ENCODE measurements around the gene LBHD1.
"Not testable (repeated sequence)": the region's sequence is repeated elsewhere in the genome, so short reads cannot be mapped to it uniquely, and the experiment has no call there.

Gene LBHD1

DNA sequence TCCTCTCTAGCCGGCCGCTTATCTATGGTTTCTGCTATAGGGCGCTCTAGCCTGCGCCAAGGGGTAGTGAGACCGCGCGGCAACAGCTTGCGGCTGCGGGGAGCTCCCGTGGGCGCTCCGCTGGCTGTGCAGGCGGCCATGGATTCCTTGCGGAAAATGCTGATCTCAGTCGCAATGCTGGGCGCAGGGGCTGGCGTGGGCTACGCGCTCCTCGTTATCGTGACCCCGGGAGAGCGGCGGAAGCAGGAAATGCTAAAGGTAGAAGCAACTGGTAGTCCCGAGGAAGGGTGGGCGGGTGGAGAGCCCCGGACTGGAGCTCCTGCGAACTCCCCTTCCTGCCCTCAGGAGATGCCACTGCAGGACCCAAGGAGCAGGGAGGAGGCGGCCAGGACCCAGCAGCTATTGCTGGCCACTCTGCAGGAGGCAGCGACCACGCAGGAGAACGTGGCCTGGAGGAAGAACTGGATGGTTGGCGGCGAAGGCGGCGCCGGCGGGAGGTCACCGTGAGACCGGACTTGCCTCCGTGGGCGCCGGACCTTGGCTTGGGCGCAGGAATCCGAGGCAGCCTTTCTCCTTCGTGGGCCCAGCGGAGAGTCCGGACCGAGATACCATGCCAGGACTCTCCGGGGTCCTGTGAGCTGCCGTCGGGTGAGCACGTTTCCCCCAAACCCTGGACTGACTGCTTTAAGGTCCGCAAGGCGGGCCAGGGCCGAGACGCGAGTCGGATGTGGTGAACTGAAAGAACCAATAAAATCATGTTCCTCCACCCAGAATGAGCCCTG lies at the start of gene LBHD1, which contains the start of gene UQCC3:
LBHD1 (minus strand) TSS at position 660 of the 782 bp plus-strand sequence. CDS start 2,236 bp downstream, outside the sequence.
UQCC3 (plus strand) TSS at position 66 of the 782 bp plus-strand sequence; CDS start at position 139, 73 bp downstream.
- peak; percentile 49 to 58 for DNase-seq (ENCODE audit: low read depth in 2 of 2)

DNA sequence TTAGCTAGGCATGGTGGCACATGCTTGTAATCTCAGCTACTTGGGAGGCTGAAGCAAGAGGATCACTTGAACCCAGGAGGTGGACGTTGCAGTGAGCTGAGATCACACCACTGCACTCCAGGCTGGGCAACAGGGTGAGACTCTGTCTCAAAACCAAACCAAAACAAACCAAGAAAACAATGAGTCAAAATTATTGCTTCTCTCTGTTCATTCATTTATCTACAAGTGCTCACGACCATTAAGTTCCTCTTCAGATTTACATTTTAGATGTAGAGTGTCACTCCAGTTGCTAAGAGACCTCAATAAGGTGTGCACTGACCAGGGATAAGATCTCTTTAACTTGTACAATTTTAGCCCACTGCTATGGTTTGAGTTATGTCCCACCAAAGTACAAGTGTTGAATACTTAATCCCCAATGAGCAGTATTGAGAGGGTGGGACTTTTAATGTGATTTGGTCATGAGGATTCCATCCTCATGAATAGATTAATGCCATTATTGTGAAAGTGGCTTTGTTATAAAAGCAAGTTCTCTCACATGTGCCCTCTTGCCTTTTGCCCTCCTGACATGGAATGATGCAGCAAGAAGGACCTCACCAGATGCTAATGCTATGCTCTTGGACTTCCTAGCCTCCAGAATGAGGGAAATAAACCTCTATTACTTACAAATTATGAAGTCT lies 47.4 kb upstream of the LBHD1 start:
- no peak for DNase-seq (ENCODE audit: low read depth in 2 of 2)

DNA sequence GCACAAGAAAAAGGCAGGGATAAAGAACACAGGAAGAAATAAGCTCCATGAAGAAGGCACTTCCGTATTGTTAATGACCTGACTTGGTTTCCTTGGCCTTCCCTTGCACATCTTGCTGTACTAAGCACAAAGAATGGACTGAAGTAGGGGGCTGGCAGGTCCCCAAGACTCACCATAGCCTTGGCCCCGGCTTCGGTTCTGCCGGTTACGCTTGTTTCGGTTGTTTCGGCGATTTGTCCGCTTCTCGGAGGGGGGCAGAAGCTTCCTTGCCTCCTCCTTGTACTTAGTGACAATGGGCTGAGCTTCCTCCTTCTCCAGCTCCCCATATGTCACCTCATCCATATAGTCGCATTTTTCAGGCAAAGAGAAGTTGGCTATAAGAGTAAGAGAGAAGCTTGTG lies 44.7 kb upstream of the LBHD1 start:
- DNase-seq (ENCODE audit: low read depth in 2 of 2): no peak

DNA sequence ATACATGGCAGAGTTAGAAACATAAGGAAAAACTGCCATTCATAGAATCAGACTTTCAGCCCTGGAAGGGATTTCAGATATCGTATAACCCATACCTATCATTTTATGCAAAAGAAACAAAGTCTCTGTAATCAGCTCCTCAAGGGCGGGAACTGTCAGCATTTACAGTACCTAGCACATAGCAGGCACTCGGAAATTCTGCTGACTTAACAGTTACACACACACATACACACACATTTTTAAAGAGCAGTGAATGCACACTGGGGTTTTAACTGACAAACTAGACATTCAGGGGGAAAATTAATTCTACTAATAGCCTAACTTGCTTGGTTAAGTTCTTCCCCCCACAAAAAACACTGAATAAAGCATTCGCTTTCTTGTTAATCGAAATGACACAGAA lies 44.1 kb upstream of the LBHD1 start:
- DNase-seq (ENCODE audit: low read depth in 2 of 2): no peak

DNA sequence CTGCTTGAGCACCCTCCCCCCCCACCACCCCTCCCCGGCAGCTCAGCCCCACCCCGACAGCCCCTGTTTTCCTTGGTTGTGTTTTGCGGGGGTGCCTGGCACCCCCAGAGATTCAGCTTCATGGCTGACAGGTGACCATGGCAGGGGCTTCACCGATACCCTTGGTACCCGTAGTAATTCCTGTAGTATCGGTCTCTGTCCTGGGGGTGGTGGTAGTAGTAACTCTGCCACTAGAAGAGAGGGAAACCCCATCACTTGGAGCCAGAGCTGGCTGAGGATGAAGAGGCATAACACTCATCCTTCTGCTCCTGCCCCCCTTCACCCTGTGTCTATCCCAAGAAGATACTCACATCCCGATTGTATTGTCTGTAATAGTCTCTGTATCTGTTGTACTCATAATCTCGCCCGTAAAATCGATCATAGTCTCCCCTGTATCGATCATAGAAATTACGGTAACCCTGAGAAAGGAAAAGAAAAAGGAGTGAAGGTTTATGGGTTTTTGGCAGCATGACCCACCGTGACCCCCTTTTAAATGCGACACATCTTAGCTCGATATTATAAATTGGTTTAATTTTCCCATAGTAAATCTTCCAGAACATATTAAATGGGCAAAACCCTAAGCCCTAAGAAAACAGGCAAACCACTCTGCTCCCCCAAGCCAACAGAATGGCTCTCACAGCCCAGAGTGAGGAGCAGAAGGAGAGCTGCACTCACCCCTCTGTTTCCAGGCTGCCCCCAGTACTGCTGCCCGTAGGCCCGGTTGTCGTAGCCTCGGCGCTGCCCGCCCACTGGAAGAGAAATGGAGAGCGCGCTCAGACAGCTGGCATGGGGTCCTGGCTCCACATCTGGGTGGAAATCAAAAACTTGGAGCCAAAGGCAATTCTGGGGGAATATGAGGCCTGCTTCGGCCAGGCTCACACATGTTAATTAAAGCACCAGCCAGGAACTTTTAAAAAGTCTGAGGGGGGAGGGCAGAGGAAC lies 43.4 kb upstream of the LBHD1 start:
- DNase-seq (ENCODE audit: low read depth in 2 of 2): no peak

DNA sequence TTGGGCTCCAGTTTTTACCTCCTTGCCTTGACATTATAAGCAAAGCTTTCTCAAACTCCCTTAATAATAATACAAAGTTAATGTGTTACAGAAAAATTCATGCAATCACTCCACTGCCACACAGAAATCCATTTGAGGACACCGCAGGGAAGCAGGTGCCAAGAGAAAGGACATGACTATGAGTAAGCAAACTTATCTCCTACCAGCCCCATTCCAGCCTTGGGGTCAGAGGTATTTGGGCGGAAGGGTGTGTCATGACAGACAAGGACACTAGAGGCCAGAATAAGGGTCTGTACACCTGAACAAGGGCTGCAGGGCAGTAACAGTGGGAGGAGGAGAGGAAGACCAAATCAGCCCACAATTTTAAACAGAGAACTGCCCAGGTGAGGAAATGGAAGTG lies 41.3 kb upstream of the LBHD1 start:
- DNase-seq (ENCODE audit: low read depth in 2 of 2): no peak

DNA sequence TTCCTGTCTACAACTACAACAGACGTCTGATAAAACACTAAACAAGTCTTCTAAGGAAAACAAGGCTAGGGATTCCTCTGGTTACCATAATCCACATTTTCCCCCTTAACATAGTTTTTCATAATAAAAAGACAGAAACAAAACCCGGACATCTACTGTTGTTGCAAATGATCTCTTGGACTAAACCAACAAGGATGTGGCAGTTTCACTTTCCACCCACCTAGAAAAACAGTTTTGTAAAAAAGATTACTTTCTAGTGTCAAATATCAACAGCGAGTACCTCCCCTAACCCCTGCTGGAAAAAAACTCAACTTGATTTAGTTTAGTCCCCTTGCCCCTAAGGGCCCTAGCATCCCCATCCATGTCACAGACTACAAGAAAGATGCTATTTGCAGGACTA lies 40.8 kb upstream of the LBHD1 start:
- no peak for DNase-seq (ENCODE audit: low read depth in 2 of 2)

DNA sequence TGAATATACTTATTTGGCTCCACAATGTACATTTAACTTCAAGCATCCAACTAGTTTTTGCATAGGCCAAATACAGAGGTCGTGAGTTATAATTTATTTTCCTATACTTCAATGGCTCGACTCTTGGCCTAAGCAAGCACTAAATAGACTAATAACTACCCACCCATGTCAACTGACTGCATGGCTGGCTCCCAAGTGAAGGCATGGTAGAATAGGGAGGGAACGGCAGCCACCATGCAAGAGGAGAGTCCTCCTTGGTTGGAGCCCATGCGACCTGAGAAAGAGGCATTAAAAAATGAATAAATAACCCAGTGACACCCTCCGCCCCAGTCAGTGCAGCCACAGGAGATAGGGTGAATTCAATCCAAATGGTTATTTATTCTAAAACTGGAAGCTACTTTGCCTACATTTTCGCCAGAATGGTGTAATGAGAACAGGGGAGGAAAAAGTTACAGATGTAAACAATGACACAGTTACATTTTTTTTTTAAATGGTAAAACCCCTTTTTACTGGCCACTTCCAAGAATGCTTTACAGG lies 40.3 kb upstream of the LBHD1 start:
- DNase-seq (ENCODE audit: low read depth in 2 of 2): no peak

DNA sequence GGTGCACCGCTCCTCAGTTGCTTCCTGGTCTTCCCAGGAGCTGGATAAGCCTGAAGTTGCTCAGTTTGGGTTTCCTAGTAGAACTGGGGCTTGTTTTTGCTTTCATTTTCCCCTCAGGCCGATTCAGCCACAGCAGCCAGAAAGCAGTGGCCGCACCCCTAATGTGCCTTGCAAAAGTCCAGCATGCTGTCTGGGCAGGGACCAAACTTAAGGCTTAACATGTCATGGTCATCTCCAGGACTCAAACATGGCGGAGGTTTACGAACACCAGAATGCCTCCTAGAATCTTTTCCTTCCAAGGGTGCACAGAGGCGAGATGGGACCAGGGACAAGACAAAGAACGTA lies 37.9 kb upstream of the LBHD1 start:
- DNase-seq (ENCODE audit: low read depth in 2 of 2): no peak

DNA sequence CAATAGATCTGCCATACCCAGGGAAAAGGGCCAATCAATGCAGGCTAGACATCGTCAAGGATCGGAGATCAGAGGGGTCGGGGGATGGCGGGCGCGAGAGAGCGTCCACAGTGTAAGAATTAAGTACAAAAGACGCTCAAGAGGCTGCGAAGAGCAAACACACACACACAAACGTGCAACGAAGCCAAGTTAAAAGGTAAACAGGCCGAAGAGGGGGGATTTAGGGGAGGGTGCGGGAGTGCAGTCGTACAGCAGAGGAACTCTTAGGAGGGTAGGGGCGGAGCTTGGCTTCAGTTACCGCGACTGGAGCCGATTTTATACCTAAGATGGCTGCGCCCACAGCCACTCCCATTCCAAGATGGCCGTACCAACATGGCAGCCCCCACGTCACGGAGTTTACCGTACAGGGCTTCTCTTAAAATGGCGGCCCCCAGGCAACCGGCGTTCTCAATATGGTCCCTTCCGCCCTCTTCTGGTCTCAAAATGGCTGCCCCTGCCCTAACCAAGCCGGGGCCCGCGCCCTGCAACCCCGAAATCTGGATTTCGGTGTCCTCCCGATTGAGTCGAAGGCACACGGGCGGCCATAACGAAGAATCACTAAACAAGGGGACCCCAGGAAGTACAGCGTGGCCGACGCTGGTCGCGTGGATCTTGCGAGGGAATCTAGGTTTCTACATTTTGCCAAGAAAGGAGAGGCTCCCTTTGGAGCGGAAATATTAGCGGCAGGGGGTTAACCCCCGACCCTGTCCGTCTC lies 37.4 kb upstream of the LBHD1 start:
- DNase-seq (ENCODE audit: low read depth in 2 of 2): peak; percentile 89 to 96

DNA sequence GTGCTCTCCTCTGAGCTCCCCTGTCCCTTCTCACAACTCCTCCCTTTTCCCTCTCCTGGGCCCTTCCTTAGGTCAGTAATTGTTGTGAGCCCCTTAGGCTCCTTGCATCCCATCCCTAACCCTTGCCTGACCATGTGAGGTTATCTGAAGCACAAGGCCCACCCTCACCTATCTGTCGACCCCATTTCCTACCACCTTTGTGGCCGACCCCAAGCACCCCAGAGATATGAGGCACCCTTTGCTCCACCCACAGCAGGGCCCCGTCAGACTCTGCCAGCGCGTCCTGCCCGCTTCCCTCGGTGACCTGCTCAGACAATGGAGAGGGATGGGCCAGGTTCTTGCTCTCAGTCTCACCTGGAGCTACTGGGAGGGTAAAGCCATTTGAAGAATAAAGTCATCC lies 36.7 kb upstream of the LBHD1 start:
- DNase-seq (ENCODE audit: low read depth in 2 of 2): peak in 1 of 2 donors; percentile 22

DNA sequence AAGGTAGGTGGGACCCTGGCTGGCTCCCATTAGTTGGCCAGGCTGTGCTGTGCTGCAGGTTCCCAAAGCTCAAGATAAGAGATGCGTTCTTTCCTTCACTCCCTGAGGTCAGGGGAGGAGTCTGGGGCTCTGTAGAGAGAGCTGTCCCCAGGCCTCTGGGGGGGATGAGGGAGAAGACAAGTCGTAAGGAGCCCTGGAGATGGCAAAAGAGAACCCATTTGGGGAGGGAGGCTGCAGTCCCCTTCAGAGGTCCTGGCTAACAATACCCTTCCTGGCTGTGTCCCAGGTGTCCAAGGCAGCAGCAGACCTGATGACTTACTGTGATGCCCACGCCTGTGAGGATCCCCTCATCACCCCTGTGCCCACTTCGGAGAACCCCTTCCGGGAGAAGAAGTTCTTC lies 36.3 kb upstream of the LBHD1 start:
- DNase-seq (ENCODE audit: low read depth in 2 of 2): no peak

DNA sequence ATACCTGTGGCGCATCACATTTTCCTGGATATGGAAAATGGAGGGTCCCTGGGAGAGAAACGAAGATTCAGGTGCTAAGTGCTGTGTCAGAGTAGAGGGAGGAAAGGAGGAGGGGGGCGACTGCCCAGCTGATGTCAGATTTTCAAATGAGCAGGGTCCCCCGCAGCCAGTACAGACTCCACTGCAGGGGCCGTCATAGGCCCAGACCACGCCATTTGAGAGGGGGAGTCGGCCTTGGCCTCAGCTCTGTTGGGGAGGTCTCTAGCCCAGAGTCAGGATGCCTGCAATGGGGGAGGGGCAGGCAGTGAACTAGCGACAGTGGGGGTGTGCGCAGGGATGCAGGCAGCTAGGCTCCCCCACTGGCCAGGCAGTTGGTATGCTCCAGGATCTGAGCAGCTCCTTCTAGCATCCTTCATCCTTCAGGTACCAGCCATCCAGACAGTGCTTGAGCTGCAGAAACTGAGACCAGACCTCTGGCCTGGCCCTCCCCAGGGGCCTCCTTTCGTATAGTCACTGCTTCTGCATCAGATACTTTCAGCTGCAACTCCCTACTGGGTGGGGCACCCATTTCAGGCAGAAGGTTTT lies 35.3 kb upstream of the LBHD1 start, which contains the start of the genes BSCL2 and GNG3:
BSCL2 (minus strand) TSS at position 148 of the 585 bp plus-strand sequence. CDS start 229 bp downstream, outside the sequence.
GNG3 (plus strand) TSS at position 400 of the 585 bp plus-strand sequence. CDS start 620 bp downstream, outside the sequence.
- no peak for DNase-seq (ENCODE audit: low read depth in 2 of 2)

DNA sequence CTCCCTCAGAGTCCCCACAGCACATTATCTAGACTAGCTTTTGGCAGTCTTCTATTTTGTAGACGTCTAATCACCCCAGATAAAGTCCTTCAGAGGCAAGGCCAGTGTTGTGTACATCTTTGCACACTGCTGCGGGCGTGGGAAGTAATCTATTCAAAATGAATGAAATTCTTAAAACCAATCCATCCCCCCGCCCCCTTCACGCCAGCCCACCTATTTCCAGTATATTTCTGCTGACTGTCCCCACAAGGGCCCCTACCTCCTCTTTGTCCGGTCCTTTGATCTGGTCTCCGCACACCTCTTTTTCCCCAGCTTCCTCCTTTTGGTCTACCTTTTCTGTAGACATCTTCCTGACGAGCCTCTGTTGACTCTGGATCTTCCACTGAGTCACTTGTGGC lies 34.8 kb upstream of the LBHD1 start:
- DNase-seq (ENCODE audit: low read depth in 2 of 2): no peak

DNA sequence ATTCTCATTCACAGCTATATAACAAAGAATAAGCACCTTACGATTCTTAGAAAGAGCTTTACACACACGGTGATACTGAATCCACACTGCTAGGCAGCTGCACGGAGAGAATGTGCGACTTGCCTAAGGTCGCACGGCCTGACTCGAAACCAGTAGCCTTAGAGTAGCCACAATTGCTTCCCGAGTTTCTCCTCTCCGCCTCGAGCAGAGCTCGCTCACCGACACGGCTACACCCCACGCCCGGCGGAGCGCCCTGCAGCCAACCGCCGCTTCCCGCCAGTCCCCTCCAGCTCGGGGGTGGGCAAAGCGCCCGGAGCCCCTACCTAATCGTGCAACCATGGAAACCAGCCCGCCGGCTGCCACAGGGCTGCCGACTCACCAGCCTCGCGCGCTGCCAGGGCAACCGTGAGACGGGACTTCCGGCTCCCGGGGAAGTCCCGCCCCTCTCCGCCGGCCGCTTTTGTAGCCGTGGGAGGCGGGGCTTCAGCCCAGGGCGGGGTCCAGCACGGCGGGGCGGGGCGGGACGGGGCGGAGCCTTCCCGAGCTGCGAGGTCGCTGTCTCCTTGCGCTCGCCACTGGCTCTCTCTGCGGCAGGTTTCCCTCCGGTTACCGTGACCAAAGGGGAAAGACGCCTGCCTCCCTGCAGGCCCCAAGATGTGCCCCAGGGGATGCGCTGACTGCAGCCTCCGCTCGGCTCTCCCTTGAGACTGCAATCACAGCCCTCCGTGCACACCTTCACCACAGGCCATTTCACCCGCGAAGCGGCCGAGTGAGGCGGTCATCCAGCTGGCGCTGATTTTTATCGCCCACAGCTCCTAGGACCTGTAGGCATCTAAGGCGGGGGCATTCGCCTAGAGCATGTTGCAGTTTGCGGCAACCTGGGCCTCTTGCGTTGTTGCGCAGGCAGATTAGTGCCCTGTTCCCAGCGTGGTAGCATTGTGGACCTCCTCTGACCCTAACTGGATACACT lies 34.1 kb upstream of the LBHD1 start:
- peak; percentile 87 to 89 for DNase-seq (ENCODE audit: low read depth in 2 of 2)

DNA sequence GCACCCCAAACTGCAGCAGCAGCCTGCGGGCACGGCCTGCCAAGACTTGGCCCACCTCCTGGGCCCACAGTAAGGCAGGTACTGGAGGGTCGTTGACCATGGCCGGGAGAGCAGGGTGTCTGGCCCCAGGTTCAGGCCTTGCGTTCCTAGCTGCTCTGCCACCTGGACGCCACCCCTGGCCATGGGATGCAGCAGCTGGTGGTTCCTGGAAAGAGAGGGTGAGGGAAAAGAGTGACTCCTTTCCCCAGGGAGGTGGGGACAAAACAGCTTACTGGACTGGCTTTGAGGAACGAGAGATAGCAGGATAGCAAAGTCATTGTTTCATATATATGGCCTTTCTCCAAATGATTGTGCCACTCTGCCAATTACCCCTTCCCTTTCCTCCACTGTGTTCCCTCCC lies 33.3 kb upstream of the LBHD1 start:
- no peak for DNase-seq (ENCODE audit: low read depth in 2 of 2)

DNA sequence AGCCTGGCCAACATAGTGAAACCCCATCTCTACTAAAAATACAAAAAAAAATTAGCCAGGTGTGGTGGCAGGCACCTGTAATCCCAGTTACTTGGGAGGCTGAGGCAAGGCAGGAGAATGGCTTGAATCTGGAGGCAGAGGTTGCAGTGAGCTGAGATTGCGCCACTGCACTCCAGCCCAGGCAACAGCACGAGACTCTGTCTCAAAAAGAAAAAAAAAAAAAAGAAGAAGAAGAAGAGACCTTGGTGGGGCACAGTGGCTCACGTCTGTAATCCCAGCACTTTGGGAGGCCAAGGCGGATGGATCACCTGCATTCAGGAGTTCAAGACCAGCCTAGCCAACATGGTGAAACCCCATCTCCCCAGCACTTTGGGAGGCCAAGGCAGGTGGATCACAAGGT lies 31.9 kb upstream of the LBHD1 start:
- not testable (repeated sequence) for DNase-seq (ENCODE audit: low read depth in 2 of 2)

DNA sequence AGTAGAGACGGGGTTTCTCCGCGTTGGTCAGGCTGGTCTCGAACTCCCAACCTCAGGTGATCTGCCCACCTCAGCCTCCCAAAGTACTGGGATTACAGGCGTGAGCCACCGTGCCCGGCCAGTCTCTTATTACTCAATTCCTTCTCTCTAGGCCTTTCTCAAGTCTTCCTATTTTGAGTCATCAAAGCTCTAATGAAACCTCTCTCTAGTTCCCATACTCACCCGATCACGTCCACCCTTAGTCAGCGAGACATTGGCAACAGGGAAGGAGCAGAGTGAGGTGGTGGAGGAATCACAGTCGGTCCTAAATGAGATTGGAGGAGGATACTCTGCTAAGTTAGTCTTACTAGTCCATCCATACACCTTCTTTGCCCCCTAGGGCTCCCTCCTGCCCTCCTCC lies 30.2 kb upstream of the LBHD1 start:
- DNase-seq (ENCODE audit: low read depth in 2 of 2): no peak

DNA sequence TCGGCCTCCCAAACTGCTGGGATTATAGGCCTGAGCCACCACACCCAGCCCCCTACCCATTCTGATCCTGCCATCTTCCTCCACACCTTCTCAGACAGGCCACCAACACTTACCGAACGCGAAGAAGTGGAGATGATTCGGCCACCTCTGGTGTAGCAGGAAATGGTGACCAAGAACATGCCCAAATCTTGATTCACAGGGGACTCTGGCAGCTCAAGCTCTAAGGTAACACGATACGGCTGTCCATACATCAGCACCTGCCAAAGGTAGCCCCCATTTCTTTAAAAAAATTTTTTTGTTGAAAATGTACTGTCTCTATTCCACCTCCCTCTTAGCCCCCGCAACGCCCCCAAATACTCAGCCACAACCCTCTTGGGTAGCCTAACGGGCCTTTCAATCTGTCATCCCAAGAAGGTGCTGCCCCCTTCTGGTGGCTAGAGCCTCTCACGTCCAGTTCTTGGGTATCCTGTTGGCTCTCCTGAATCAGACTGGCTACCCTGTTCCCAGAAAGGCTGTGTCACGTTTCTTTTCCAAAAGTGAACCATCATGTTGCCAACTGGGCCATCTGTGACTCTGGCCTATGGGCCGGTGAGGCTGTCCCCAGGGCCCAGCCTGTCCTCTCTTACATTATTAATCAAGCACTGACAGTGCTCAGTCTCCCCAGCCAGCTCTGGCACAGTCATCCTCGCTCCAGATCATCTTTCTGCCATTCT lies 22.5 kb upstream of the LBHD1 start:
- DNase-seq (ENCODE audit: low read depth in 2 of 2): peak; percentile 54 to 60

Data from stimulated activated CD8-positive, alpha-beta memory T cell treated with anti-CD3 and anti-CD28 coated beads, Interleukin-15, amount 100 ng/mL, for 4 hours (primary cell).